Endometrium (tissue), 2 donors: Measurements from ENCODE around the gene PAPSS2.
"Not testable (repeated sequence)": the region's sequence is repeated elsewhere in the genome, so short reads cannot be mapped to it uniquely, and the experiment has no call there.

Experiments
- FAIRE-seq: peaks from 2 replicates; lab custom pipeline; 2012; peaks lifted over from hg19 to GRCh38; lab: Jason Lieb, UNC
- donor health status: control.
- donor health status: control.

The PAPSS2 gene

DNA sequence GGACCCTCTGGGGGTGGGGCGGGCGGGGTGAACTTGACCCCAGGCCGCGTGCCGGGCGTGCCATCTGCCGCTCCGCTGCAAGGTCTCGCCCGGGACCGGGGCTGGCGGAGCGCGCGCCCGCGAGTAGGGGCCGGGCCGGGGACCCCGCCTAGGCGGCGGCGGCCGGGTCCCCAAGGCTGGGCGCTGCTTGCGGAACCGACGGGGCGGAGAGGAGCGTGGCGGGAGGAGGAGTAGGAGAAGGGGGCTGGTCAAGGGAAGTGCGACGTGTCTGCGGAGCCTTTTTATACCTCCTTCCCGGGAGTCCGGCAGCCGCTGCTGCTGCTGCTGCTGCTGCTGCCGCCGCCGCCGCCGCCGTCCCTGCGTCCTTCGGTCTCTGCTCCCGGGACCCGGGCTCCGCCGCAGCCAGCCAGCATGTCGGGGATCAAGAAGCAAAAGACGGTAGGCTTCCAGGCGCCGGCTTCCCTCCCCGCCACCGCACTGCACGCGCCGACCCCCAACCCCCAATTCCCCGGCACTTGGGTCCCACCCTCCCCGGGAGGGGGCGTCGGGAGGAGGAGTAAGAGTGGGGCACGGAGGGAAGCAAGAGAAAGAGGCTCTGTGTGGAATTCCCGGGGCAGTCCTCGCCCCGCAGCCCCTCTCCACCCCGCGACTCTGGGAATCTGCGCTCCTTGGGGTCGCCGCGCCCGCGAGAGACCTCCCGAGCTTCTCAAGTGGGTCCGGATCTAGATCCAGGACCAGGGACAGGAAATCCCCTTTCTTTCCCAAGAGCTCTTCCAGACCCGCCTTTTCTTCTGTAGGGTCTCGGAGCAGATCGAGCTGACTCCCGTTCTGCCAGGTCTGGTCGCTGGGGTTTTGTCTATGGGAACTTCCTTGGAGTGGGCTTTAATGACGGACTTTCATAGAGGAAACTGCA lies at the start of gene PAPSS2:
Gene PAPSS2 (plus strand): TSS at position 308 of the 913 bp plus-strand sequence. CDS start 104 bp downstream, at position 412.
- no peak for FAIRE-seq

DNA sequence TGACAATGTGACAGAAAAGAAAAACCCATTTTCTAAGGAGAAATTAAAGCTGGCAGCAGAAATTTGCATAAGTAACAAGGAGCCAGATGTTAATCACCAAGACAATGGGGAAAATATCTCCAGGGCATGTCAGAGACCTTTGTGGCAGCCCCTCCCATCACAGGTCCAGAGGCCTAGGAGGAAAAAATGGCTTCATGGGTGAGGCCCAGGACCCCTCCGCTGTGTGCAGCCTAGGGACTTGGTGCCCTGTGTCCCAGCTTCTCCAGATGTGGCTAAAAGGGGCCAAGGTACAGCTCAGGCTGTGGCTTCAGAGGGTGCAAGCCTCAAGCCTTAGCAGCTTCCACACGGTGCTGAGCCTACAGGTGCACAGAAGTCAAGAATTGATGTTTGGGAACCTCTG lies 48.3 kb upstream of the PAPSS2 start:
- not testable (repeated sequence) for FAIRE-seq

DNA sequence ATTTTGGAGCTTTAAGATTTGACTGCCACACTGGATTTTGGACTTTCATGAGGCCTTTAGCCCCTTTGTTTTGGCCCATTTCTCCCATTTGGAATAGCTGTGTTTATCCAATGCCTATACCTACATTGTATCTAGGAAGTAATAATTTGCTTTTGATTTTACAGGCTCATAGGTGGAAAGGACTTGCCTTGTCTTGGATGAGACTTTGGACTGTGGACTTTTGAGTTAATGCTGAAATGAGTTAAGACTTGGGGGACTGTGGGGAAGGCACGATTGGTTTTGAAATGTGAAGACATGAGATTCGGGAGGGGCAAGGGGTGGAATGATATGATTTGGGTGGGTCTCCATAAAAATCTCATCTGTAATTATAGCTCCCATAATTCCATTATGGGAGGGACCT lies 47.6 kb upstream of the PAPSS2 start:
- FAIRE-seq: no peak

DNA sequence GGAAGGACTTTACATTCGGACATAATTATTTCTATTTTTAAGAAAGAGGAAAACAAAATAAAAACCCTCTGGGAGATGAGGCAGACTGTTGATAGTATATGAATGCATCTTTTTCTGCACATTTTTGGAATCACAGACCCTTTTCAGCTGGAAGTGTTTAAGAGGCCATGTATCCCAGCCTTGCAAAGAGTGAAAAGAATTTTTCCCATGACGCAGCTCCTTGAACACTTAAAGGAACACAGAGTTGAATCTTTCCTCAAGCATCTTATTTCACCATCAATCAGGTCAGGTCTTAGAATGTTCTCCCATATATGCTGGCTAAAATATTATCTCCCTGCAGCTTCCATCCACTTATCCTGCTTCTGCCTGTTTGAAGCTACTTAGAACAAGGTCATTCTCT lies 45.9 kb upstream of the PAPSS2 start:
- FAIRE-seq: no peak

DNA sequence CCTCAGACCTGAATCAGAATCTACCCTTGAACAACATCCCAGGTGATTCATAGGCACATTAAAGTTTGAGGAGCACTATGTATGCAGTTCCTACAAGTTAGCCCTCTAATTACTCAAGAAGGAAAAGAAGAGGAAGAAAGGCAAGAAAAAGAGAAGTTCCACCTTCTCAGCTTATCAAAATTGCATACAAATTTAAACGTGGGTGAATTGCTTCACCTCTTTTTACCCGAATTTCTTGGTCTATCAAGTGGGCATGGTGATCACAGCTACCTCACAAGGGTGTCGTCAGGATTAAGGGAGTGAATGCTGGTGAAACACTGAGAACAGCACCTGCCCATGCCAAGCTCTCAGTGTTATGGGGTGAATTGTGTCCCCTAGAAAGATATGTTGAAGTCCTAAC lies 43.8 kb upstream of the PAPSS2 start:
- FAIRE-seq: no peak

DNA sequence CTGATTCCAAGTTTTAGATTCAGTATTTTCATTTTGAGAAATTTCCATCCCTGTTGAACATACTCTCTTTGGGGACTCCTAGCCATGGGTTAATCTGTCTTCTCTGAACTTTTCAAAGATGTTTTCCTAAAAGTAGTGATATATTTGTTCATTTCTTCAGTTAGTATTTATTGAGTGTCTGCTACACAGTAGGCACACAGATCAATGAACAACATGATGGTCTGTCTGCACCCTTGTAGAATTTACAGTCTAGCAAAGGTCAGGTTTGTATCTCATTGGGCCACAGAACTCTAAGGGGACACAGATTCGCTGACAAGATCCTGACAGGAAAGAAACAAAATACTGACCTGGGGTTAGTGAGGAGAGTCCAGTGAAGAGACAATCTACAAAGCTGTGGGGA lies 42.2 kb upstream of the PAPSS2 start:
- no peak for FAIRE-seq

DNA sequence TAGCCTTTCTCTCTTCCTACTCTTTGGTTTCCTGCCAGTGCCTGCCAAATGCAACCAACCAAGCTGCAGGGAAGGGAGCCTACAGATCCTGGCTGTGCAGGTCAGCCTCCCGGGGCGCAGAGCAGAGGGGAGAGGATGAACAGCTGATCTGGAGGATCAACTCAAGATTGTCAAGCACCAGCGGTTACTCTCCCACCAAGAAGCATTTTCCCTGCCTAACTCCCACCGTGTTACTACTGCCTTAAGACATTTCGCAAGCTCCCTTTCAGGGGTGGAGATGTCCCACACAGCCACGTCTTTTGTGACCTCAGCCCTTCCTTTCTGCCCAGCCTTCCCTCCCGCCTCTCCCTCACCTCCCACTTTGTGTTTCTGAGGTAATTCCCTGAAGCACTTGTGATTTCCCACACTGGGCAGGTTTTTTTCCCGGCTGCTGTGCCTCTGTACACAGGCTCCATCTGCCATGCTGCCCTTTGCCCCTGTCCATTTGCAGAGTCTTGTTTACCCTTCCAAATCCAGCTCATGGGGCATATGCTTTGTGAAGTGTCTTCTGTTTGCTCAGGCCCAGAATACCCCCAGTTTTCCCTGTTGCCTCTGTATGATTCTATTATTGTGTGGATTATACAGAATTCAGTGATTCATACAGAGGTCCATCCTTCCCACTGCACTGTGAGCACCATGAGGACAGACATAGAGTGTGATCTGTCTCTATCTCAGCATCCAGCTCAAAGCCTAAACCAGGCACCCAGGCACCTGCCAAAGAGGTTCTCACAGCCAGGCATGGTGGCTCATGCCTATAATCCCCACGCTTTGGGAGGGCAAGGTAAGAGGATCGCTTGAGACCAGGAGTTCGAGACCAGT lies 40.9 kb upstream of the PAPSS2 start:
- no peak for FAIRE-seq

DNA sequence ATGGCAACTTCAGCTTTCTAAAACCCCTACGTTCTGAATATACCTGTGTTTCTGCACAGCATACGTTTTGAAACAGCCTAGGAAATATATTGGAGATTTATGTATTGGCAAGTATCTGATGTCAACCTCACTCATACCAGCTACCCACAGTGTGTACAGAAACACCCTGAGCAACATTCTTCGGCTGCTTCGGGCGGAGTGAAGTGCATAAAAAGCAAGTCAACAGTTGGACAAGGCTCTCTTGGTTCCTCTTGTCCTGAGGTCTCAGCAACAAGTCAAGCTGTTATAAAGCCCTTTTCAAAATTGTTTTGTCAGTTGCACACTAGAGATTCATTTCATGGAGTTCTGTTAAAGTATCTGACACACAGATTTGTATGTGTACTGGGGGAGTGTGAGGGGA lies 40.0 kb upstream of the PAPSS2 start:
- no peak for FAIRE-seq

DNA sequence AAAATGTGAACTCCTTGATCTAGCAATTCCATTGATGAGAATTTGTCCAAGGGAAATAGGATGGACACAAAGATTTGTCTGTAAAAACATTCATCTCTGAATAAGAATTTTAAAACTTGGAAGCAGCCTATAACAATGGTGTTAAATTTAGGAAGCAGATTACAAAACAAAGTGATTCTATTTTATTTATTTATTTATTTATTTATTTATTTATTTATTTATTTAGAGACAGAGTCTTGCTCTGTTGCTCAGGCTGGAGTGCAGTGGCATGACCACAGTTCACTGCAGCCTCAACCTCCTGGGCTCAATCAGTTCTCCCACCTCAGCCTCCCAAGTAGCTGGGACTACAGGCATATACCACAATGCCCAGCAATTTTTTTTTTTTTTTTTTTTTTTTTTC lies 38.2 kb upstream of the PAPSS2 start:
- not testable (repeated sequence) for FAIRE-seq

DNA sequence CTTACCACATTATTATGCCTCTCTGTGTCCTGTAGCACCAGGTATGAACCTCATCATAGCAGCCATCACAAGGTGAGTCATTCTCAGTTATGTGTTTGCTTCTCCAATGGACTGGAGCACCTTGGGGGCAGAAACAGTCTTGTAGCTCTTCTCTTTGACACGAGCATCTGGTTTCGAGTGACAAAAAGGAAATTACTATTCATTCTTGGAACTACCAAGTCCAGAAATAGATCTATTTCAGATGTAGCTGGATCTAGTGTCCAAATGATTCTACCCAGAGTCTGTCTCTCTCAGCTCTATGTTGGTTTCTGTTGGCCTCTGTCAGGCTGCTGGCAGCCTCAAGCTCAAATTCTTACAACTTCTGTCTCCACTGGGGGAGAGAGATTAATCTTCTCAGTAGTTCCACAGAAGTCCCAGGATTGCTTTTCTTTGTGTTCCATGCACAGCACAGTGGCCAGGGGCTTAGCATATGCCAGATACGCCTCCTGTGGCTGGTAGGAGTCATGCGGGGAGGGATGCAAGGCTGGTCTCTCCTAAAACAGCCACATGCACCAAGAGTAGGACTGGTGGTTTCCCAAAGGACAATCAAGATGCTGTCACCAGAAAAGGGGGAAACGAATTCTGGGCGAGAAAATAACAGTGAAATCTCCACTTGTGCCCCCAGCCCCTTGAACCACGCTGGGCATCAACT lies 37.2 kb upstream of the PAPSS2 start:
- FAIRE-seq: no peak

DNA sequence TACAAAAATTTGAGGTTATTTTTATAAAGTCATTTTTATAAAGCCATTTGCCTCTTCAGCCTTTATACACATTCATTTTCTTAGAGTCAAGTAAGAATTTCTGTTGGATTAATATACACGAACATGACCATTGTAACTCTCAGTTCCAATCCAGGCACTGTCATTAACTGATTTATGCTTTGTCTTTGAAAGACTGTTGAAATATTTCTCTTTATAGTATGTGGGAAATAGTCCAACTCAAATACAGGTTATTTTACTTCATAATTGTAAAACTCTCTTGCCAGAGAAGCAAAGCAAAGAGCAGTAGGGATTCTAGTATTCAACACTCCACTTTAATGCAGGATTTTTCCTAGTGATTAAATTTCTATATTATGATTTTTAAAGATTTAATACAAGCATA lies 36.5 kb upstream of the PAPSS2 start:
- FAIRE-seq: no peak

DNA sequence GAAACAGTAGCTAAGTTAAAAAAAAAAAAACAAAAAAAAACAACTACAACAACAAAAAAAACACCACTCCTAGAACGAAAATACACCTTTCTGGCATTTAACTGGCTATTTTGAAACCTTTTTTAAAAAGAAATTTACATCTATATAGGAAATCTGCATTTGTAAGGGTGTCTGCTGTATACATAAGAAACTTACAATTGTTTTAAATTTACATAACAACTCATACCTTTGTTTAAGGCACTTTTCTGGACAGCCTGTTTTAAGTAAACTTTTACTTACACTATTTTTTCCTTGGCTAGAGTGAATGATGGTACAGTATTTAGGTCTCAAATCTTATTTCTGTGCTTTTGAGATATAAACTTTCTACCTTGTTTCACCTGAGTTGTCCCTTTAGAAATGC lies 34.0 kb upstream of the PAPSS2 start:
- FAIRE-seq: no peak

DNA sequence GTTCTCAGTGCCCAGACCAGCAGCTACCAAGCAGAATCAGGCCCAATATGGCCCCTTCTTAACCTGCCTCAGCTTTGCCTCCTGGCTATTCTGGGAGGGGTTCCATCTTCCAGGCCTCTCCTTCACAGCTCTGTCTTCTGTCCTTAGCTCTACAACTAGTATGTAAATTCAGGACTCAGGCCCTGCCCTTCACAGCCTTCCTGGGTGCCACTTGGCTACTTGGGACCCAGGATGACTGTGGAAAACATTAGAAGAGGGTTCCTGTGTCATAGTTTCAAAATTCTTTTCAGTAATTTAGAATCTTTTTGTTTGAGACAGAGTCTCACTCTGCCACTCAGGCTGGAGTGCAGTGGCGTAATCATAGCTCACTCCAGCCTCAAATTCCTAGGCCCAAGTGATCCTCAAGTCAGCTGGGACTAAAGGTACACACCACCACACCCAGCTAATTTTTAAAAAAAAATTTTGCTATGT lies 33.2 kb upstream of the PAPSS2 start:
- no peak for FAIRE-seq

DNA sequence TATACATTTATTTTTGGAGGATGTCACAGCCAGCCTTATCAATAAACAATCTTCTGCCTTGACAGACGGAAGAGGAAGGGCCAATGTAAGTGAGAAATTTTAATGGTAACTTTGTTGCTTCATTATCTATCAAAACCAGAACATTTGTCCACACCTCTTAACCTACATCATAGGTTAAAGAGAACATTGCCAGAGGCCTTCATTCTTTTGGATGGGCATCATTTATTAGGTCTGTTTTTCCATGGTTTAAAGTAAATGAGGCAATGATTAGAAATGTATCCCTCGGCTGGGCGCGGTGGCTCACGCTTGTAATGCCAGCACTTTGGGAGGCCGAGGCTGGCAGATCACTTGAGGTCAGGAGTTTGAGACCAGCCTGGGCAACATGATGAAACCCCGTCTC lies 29.5 kb upstream of the PAPSS2 start:
- FAIRE-seq: no peak

DNA sequence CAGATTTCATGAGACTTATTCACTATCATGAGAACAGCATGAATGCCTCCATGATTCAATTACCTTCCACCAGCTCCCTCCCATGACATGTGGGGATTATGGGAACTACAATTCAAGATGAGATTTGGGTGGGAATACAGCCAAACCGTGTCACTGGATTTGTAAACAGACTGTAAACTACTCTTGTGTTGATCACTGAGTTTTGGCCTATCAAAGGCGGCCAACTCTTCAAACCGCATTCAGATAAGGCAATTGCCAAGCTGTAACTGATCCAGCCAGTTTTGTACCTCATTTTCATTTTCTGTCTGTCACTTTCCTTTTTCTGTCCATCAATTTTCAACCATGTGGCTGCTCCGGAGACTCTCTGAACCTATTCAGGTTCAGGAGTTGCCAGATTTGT lies 27.2 kb upstream of the PAPSS2 start:
- no peak for FAIRE-seq

DNA sequence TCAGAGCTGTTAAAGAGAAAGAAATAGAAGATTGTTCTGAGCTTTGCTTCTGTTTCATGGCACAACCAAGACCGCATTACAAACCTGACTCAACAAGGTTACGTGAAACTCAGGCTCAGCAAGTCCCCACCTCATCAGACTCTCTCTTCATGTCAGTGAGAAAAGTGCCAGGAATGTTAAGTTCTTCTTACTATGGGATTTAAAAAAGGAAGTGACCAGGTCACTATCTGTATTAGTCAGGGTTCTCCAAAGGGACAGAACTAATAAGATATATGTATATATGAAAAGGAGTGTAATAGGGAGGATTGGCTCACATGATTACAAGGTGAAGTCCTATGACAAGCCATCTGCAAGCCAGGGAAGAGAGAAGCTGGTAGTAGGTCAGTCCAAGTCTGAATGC lies 25.4 kb upstream of the PAPSS2 start:
- FAIRE-seq: no peak

DNA sequence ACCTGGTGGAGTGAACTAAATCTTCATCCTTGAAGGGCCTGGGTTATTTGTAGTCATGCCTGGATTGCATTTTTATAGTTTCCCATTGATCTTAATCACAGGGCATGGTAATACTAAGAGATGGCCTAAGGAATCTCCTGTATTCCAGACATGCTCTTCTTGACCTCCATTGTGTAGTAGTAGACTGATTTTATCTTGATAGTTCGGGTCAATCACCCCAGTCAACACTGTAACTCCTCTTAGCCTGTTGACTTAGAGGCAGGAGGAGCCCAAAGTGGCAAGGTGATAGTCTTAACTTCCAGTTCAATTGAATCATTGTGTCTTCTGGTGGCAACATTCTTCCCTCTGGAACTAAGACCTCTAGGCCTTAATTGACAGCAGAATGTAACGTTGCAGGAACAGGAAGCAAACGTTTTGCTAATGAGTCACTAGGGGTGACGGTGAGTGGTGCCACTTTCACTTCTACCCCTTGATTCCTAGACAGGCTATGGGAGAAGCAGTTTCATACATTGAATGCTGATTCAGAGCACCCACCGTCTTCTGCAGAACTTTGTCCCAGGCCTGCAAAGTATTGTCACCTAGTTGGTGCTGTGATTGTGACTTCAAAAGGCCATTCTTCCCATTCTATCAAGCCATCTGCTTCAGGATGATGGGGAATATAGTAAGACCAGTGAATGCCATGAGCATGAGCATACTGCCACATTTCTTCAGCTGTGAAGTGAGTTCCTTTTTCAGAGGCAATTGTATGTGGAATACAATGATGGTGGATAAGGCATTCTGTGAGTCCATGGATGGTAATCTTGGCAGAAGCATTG lies 24.0 kb upstream of the PAPSS2 start:
- no peak for FAIRE-seq

DNA sequence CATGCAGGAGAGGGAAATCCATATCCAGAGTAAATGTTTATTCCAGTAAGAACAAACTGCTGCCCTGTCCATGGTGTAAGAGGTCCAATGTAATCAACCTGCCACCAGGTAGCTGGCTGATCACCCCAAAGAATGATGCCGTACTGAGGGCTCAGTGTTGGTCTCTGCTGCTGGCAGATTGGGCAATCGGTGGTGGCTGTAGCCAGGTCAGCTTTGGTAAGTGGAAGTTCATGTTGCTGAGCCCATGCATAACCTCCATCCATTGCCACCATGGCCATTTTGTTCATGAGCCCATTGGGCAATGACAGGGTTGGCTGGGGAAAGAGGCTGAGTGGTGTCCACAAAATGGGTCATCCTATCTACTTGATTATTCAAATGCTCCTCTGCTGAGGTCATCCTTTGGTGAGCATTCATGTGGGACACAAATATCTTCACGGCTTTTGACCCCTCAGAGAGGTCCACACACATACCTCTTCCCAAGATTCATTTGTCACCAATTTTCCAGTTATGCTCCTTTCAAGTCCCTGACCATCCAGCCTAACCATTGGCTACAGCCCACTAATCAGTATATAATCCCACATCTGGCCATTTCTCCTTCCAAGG lies 23.3 kb upstream of the PAPSS2 start:
- no peak for FAIRE-seq

DNA sequence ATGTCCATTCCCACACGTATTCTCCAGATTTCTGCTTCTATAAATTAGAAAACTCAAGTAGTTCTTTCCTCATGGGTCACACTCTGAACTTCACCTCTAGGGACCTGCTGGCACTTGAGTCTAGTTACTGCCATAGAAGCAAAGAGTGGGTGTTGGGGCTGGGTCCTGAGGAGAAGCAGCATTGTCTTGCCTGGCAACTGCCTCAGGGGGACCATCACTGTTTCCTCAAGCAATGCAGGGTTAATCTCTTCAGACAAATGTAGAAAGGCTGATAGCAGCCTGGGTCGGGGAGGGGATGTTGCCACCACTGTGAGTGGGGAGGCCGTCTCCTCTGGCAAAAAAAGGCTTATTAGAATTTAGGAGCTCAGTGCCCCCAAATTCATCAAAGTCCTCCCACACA lies 20.2 kb upstream of the PAPSS2 start:
- no peak for FAIRE-seq

DNA sequence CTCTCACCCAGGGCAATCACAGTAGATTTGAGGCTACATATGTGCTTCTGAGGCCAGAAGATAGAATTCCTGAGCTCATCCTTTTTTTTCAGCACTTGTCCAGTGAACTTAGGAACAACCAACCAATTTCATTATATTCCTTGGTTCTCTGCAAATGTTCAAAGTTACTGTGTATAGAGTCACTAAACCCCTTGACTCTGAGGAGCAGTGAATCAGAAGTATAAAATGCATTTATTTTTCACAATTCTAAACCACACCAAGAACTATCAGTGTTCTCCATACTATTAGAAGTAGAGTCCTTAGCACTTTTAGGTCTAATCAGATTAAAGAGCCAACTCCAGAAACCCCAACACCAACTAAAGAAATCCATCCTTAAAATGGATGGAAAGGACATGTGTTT lies 19.6 kb upstream of the PAPSS2 start:
- FAIRE-seq: no peak

DNA sequence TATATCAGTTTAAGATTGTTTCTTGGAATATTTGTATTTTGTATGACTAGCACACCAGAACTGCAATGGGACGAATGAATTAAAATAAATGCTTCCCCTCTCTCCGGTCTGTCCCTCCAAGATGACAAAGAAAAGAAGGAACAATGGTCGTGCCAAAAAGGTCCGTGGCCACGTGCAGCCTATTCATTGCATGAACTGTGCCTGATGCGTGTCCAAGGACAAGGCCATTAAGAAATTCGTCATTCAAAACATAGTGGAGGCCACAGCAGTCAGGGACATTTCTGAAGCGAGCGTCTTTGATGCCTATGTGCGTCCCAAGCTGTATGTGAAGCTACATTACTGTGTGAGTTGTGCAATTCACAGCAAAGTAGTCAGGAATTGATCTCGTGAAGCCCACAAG lies 17.2 kb upstream of the PAPSS2 start:
- FAIRE-seq: no peak
